ENCODE results near the gene CEACAM1. TPM values are rescaled to one million over a fixed set of nuclear protein-coding genes. Genes with fewer than 3 reads are reported as not detected.

Gene CEACAM1
- total RNA-seq, 1 experiment from 2014 or later = 1.5 TPM

GRCh38 chr19:42548552-42548951 lies 20.3 kb upstream of the CEACAM1 start:
- no peaks in the 10 kb centered on the region; the same call in 1 of the 2 replicates for H3K27me3 ChIP-seq (ENCODE audit: insufficient read depth, low read length)
- H3K79me2 ChIP-seq (ENCODE audit: insufficient read depth, low read length) = no peaks in the 10 kb centered on the region
- no peak overlapping the region for H3K4me2 ChIP-seq (ENCODE audit: insufficient read depth, insufficient read length, low read length)
- H2BK15ac ChIP-seq (ENCODE audit: low read depth, low read length) = no peak overlapping the region
- no peak for DNase-seq
- H3K79me1 ChIP-seq (ENCODE audit: insufficient read depth, low read depth, low read length, poor library complexity, severe bottlenecking) = no peaks in the 10 kb centered on the region
- no peak overlapping the region for H3K9ac ChIP-seq (ENCODE audit: extremely low read depth, insufficient read length, low read length)
- no peak overlapping the region for H2BK12ac ChIP-seq (ENCODE audit: insufficient read length, low read depth, low read length)
- H2BK5ac ChIP-seq (ENCODE audit: insufficient read length, low read length) = no peak overlapping the region
- TF ChIP-seq, protein P1, sequence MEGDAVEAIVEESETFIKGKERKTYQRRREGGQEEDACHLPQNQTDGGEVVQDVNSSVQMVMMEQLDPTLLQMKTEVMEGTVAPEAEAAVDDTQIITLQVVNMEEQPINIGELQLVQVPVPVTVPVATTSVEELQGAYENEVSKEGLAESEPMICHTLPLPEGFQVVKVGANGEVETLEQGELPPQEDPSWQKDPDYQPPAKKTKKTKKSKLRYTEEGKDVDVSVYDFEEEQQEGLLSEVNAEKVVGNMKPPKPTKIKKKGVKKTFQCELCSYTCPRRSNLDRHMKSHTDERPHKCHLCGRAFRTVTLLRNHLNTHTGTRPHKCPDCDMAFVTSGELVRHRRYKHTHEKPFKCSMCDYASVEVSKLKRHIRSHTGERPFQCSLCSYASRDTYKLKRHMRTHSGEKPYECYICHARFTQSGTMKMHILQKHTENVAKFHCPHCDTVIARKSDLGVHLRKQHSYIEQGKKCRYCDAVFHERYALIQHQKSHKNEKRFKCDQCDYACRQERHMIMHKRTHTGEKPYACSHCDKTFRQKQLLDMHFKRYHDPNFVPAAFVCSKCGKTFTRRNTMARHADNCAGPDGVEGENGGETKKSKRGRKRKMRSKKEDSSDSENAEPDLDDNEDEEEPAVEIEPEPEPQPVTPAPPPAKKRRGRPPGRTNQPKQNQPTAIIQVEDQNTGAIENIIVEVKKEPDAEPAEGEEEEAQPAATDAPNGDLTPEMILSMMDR (conservative IDR thresholded peaks at IDR 0.05) = no peak
- H4K20me1 ChIP-seq (ENCODE audit: control insufficient read depth, insufficient read depth, insufficient read length) = no peaks in the 10 kb centered on the region
- no peak overlapping the region for H3T11ph ChIP-seq (ENCODE audit: low read length)
- H3K14ac ChIP-seq (ENCODE audit: insufficient read depth, low read length) = no peak overlapping the region
- no peak overlapping the region for H3K27ac ChIP-seq (ENCODE audit: insufficient read length, low read depth, low read length)
- H4K8ac ChIP-seq (replicated peaks; ENCODE audit: insufficient read length, low read depth, low read length) = no peak overlapping the region
- no CpG with 5 or more reads among the region's 4 CpGs for WGBS (ENCODE audit: extremely low coverage, insufficient read length, low lambda C conversion rate)
- no peak overlapping the region for H2BK120ac ChIP-seq (ENCODE audit: low read depth, low read length, poor library complexity, severe bottlenecking)
- H3K27me3 Mint-ChIP-seq (ENCODE audit: low read depth) = peaks cover 45% of the 10 kb centered on the region
- no peak overlapping the region for H3K4ac ChIP-seq (ENCODE audit: low read depth, low read length)
- no peaks in the 10 kb centered on the region for H3K23me2 ChIP-seq (ENCODE audit: insufficient read length, low read depth, low read length, poor library complexity, severe bottlenecking)
- H2AFZ ChIP-seq (ENCODE audit: low read length) = no peak overlapping the region
- H3K18ac ChIP-seq (ENCODE audit: insufficient read length, low read depth, low read length) = no peak overlapping the region
- no peak overlapping the region for H3K56ac ChIP-seq (ENCODE audit: insufficient read length, low read depth, low read length)
- no peak overlapping the region for H2BK20ac ChIP-seq (ENCODE audit: low read depth, low read length, poor library complexity, severe bottlenecking)
- H3K4me3 Mint-ChIP-seq = no peak overlapping the region
- no peak overlapping the region for H3K27ac Mint-ChIP-seq
- peaks cover 7% of the 10 kb centered on the region in 2 experiments for H3K4me1 Mint-ChIP-seq
- H3K4me1 ChIP-seq (ENCODE audit: insufficient read depth, low read length) = no peaks in the 10 kb centered on the region
- no peaks in the 10 kb centered on the region for H3K9me3 ChIP-seq (ENCODE audit: control insufficient read depth, low read depth, low read length)
- H4K5ac ChIP-seq (ENCODE audit: insufficient read length, low read depth, low read length) = no peak overlapping the region
- no peak overlapping the region for H3K23ac ChIP-seq (ENCODE audit: insufficient read length, low read depth, low read length)
- no peak overlapping the region for H4K91ac ChIP-seq (ENCODE audit: insufficient read length, low read depth, low read length)
- peaks cover 7 to 27% (median 18%) of the 10 kb centered on the region in 3 experiments; a peak in 6 of 7 replicates for H3K36me3 Mint-ChIP-seq (ENCODE audit: insufficient read depth in 1 of 3, low read depth in 3 of 3)
- no peak overlapping the region for H2AK5ac ChIP-seq (ENCODE audit: insufficient read length, low read length)
- peaks cover 28 to 32% of the 10 kb centered on the region in 2 experiments for H3K9me3 Mint-ChIP-seq
